HEK293 (cell line): ENCODE measurements around the gene SUMF1.

ENCODE experiments used
- CTCF ChIP-seq: fragments of 450-650 bp; formaldehyde crosslinking; IDR thresholded peaks from 2 replicates; pipeline ENCODE4 v1.5.1; 2016; ENCODE audit warnings: missing biosample characterization, missing genetic modification characterization
- MYNN ChIP-seq: fragments of 450-650 bp; formaldehyde crosslinking; IDR thresholded peaks from 2 replicates; pipeline ENCODE4 v1.5.1; 2016; ENCODE audit warnings: missing biosample characterization, missing genetic modification characterization, borderline replicate concordance
- REST ChIP-seq: fragments of 450-650 bp; formaldehyde crosslinking; IDR thresholded peaks from 2 replicates; pipeline ENCODE4 v1.5.1; 2016; ENCODE audit warnings: missing biosample characterization, missing genetic modification characterization
- ZFP37 ChIP-seq: fragments of 450-650 bp; formaldehyde crosslinking; IDR thresholded peaks from 2 replicates; pipeline ENCODE4 v1.5.1; 2016; ENCODE audit warnings: missing biosample characterization, missing genetic modification characterization
- ZNF157 ChIP-seq: fragments of 450-650 bp; formaldehyde crosslinking; IDR thresholded peaks from 2 replicates; pipeline ENCODE4 v1.5.1; 2016; ENCODE audit warnings: missing biosample characterization, missing genetic modification characterization
- ZNF274 ChIP-seq, 2 experiments: fragments of 200-500 bp in 1 of 2; fragments of 450-650 bp in 1 of 2; sonication (Bioruptor generic) in 1 of 2; formaldehyde crosslinking in 1 of 2; IDR thresholded peaks; 2 replicates each; pipeline versions ENCODE4 v1.5.1 to v1.6.1; 2014 to 2016; ENCODE audit warnings: borderline replicate concordance in 1 of 2, inconsistent platforms in 1 of 2, low read length in 1 of 2, missing biosample characterization in 1 of 2, missing genetic modification characterization in 1 of 2
- ZNF549 ChIP-seq: fragments of 450-650 bp; IDR thresholded peaks from 2 replicates; pipeline ENCODE4 v1.5.1; 2018; ENCODE audit warnings: missing biosample characterization, missing genetic modification characterization, mild to moderate bottlenecking, inconsistent platforms, moderate library complexity
- ZNF654 ChIP-seq: fragments of 450-650 bp; formaldehyde crosslinking; IDR thresholded peaks from 2 replicates; pipeline ENCODE4 v1.5.1; 2016; ENCODE audit warnings: low read depth, missing biosample characterization, missing genetic modification characterization
- ZNF837 ChIP-seq: fragments of 450-650 bp; formaldehyde crosslinking; IDR thresholded peaks from 2 replicates; pipeline ENCODE4 v1.5.1; 2016; ENCODE audit warnings: missing biosample characterization, missing genetic modification characterization

- TF ChIP-seq CTCF (no peak), ZFP37 (no peak), ZNF157 (no peak), ZNF837 (tag by site-specific recombination) (no peak), ZNF274 (IDR thresholded peaks at IDR 0.05; ENCODE audit: low read length) (no peak), ZNF274 (tag by site-specific recombination; IDR thresholded peaks at IDR 0.05; ENCODE audit: borderline replicate concordance) (no peak), REST (no peak), ZNF549 (tag by site-specific recombination) (no peak), ZNF654 (tag by site-specific recombination) (no peak), MYNN (tag by site-specific recombination) (no peak)
Measured at GRCh38 chr3:4399476-4399875, 67.6 kb downstream of the SUMF1 start.
